SK-N-SH treated with all-trans-retinoic acid at 6 μM for 48 hours (cell line): Measurements from ENCODE around the gene FARS2.

Experiments used
- CREB5 ChIP-seq: fragments of 250-450 bp; sonication (Bioruptor Pico); IDR thresholded peaks from 2 replicates; pipeline ENCODE4 v1.5.1; 2020; ENCODE audit warnings: low read depth, mild to moderate bottlenecking, moderate library complexity
- OSR1 ChIP-seq: fragments of 250-450 bp; sonication (Bioruptor Pico); IDR thresholded peaks from 2 replicates; pipeline ENCODE4 v1.8.0; 2022; ENCODE audit warnings: moderate library complexity, mild to moderate bottlenecking, inconsistent platforms
- PATZ1 ChIP-seq: fragments of 250-450 bp; sonication (Bioruptor Pico); IDR thresholded peaks from 2 replicates; pipeline ENCODE4 v1.8.0; 2020; ENCODE audit warnings: mild to moderate bottlenecking, moderate library complexity, borderline replicate concordance
- PPARA ChIP-seq: fragments of 250-450 bp; sonication (Bioruptor Pico); IDR thresholded peaks from 2 replicates; pipeline ENCODE4 v1.5.0; 2020; ENCODE audit warnings: mild to moderate bottlenecking, borderline replicate concordance
- ZFP30 ChIP-seq: fragments of 450-650 bp; formaldehyde crosslinking; IDR thresholded peaks from 2 replicates; pipeline ENCODE4 v1.5.0; 2022; ENCODE audit warnings: mild to moderate bottlenecking, moderate library complexity

- TF ChIP-seq PPARA = no peak
- TF ChIP-seq CREB5 = no peak
- no peak for TF ChIP-seq PATZ1 (CRISPR knock-in tag)
- TF ChIP-seq ZFP30 (CRISPR knock-in tag) = no peak
- TF ChIP-seq OSR1 = no peak
These were observed 423.2 kb downstream of the FARS2 start for GRCh38 chr6:5684320-5685053.
